BE2C (cell line): ENCODE data around the gene BEND5.

Source experiments
- DNase-seq: peaks from one replicate; pipeline ENCODE4 v3.0.0-alpha.2; 2020
- H3K27me3 ChIP-seq: fragments of 250-450 bp; sonication (Bioruptor Pico); 2 replicates; pipeline ENCODE4 v1.5.1; 2020; ENCODE audit warnings: mild to moderate bottlenecking
- H3K36me3 ChIP-seq: fragments of 250-450 bp; sonication (Bioruptor Pico); 2 replicates; pipeline ENCODE4 v1.5.1; 2020; ENCODE audit warnings: mild to moderate bottlenecking
- H3K4me1 ChIP-seq: fragments of 250-450 bp; sonication (Bioruptor Pico); 2 replicates; pipeline ENCODE4 v1.5.1; 2020
- H3K4me3 ChIP-seq: 2 replicates; pipeline ENCODE4 v1.5.1; 2011; ENCODE audit warnings: low read depth, low read length
- H3K9me3 ChIP-seq: fragments of 250-450 bp; sonication (Bioruptor Pico); 2 replicates; pipeline ENCODE4 v1.5.1; 2020
- CTCF ChIP-seq: IDR thresholded peaks from 2 replicates; pipeline ENCODE4 v1.5.1; 2012; ENCODE audit warnings: mild to moderate bottlenecking, low read depth, low read length

The BEND5 gene

GRCh38 chr1:48775831-48776392, 779 bp downstream of the BEND5 start:
- H3K27me3 ChIP-seq, result no peaks in the 10 kb centered on the region
- peak overlapping the region; percentile 66 for H3K4me3 ChIP-seq
- no peak for TF ChIP-seq CTCF
- no peak for DNase-seq
- H3K36me3 ChIP-seq, result no peaks in the 10 kb centered on the region
- H3K4me1 ChIP-seq, result no peaks in the 10 kb centered on the region
- no peaks in the 10 kb centered on the region for H3K9me3 ChIP-seq

GRCh38 chr1:48773133-48773532, 3.6 kb downstream of the BEND5 start:
- Histone ChIP-seq H3K4me1 (no peaks in the 10 kb centered on the region), H3K4me3 (no peak overlapping the region), H3K9me3 (no peaks in the 10 kb centered on the region), H3K27me3 (no peaks in the 10 kb centered on the region), H3K36me3 (no peaks in the 10 kb centered on the region)
- no peak for TF ChIP-seq CTCF
- DNase-seq, result no peak

- DNase-seq, result no peak
- no peak overlapping the region for H3K4me3 ChIP-seq
- TF ChIP-seq CTCF, result no peak
- no peaks in the 10 kb centered on the region for H3K9me3 ChIP-seq
- H3K36me3 ChIP-seq, result no peaks in the 10 kb centered on the region
- no peaks in the 10 kb centered on the region for H3K27me3 ChIP-seq
- H3K4me1 ChIP-seq, result no peaks in the 10 kb centered on the region
These were observed 4.5 kb downstream of the BEND5 start for GRCh38 chr1:48772211-48772610.

GRCh38 chr1:48771561-48771960, 5.1 kb downstream of the BEND5 start:
- H3K36me3 ChIP-seq, result no peaks in the 10 kb centered on the region
- no peaks in the 10 kb centered on the region for H3K4me1 ChIP-seq
- no peaks in the 10 kb centered on the region for H3K9me3 ChIP-seq
- no peak for TF ChIP-seq CTCF
- no peak overlapping the region for H3K4me3 ChIP-seq
- H3K27me3 ChIP-seq, result no peaks in the 10 kb centered on the region
- DNase-seq, result no peak

GRCh38 chr1:48767975-48768510, 8.6 kb downstream of the BEND5 start:
- no peak for DNase-seq
- Histone ChIP-seq H3K4me3 (no peak overlapping the region), H3K4me1 (no peaks in the 10 kb centered on the region), H3K9me3 (no peaks in the 10 kb centered on the region), H3K36me3 (no peaks in the 10 kb centered on the region), H3K27me3 (no peaks in the 10 kb centered on the region)
- TF ChIP-seq CTCF, result no peak

GRCh38 chr1:48765335-48765734, 11.4 kb downstream of the BEND5 start:
- Histone ChIP-seq H3K4me3 (no peak overlapping the region), H3K9me3 (no peaks in the 10 kb centered on the region), H3K27me3 (no peaks in the 10 kb centered on the region), H3K4me1 (no peaks in the 10 kb centered on the region), H3K36me3 (no peaks in the 10 kb centered on the region)
- no peak for DNase-seq
- no peak for TF ChIP-seq CTCF
